Prostate gland (tissue), 2 donors: ENCODE data around the gene NKAIN4. TPM values are rescaled to one million over a fixed set of nuclear protein-coding genes. Genes with fewer than 3 reads are reported as not detected.

Experiments used
- microRNA counts, 2 donors: library from miRNA; unstranded; fragments of <30 nt; microRNA quantifications; one replicate each; lab custom pipeline; 2016 to 2017
- microRNA-seq: library from miRNA; unstranded; fragments of <30 nt; microRNA quantifications from one replicate; pipeline ENCODE4, GENCODE V29; 2016
- small RNA-seq, 2 donors: library from RNA; depleted of rRNA; stranded (forward); fragments of <200 nt; gene quantifications; one replicate each; pipeline ENCODE3, GENCODE V24; 2016
- total RNA-seq, 2 donors: library from RNA; depleted of rRNA; stranded (reverse); fragments of >200 nt; gene quantifications; one replicate each; pipeline ENCODE4 v1.1.0, GENCODE V29; 2016

Gene NKAIN4
- total RNA-seq, 2 donors from 2014 or later: 1.2 TPM; not detected in 1

MicroRNAs within 50 kb of the gene (microRNA counts, 767-probe panel; counts per million panel counts)
- microRNA hsa-miR-3196 (lab: Ali Mortazavi, UCI): 0 to 431 counts per million in 2 donors

Small RNA genes within 50 kb of the gene (microRNA-seq; reads per million reads assigned to microRNA genes)
- gene MIR3196 (not detected), gene MIR4326 (0.34 reads per million)

Small RNA genes within 50 kb of the gene (small RNA-seq; reads per million reads assigned to genes)
- gene MIR3196 (0 reads per million in 2 donors), gene MIR4326 (0.09 to 0.50 reads per million in 2 donors)

Other genes with a start within 250 kb of the NKAIN4 start
- 1 to 10 TPM in 1 of 2 donors, not detected in 1; 4.0 TPM for gene BHLHE23, start 247.5 kb downstream of the NKAIN4 start, total RNA-seq
- gene YTHDF1, start 38.3 kb downstream of the NKAIN4 start, total RNA-seq: 10 to 100 TPM; 28.8 to 46.0 TPM
- gene BIRC7, start 18.6 kb downstream of the NKAIN4 start, total RNA-seq: not detected
- gene ARFGAP1, start 18.4 kb upstream of the NKAIN4 start, total RNA-seq: 10 to 100 TPM; 43.6 to 85.6 TPM
- 1 to 10 TPM in 1 of 2 donors, not detected in 1; 7.1 TPM for gene COL20A1, start 38.7 kb upstream of the NKAIN4 start, total RNA-seq
- gene CHRNA4, start 106.9 kb upstream of the NKAIN4 start, total RNA-seq: 1 to 10 TPM in 1 of 2 donors, not detected in 1; 7.2 TPM
- gene KCNQ2, start 218.2 kb upstream of the NKAIN4 start, total RNA-seq: 10 to 100 TPM in 1 of 2 donors, under 1 TPM in 1; 0.46 to 35.6 TPM
- 10 to 100 TPM; 13.4 to 20.9 TPM for gene EEF1A2, start 244.6 kb upstream of the NKAIN4 start, total RNA-seq